HG02759 (cell line): ENCODE data around the gene CDX2.
A peak's percentile ranks its signal among the peaks of the same experiment; 100 is the strongest.

ENCODE experiments used
- ATAC-seq: cut with Tn5 transposase; IDR thresholded peaks from one replicate; pipeline ENCODE4 v1.9.1; 2021; ENCODE audit warnings: mild to moderate bottlenecking, moderate library complexity; ENCODE audit not compliant: unreplicated experiment

Gene CDX2

DNA sequence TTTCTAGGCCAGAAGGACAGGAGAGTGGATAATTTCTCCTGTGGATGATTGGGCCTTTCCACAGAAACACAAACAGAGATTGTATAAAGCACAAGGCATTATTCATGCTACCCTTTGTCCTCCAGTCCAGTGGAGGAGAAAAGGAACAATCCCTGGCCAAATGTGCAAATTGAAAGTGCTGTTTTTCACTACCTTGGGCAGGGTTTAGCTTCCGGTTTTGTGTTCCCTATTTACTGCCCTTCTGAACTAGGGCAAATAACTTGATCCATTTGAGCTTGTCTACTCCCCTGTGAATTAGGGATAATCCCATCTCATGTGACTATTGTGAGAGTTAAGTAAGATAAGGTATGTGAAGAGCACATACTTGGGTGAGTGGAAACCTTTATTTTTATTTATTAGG, 36.0 kb downstream of the CDX2 start:
- ATAC-seq = no peak

DNA sequence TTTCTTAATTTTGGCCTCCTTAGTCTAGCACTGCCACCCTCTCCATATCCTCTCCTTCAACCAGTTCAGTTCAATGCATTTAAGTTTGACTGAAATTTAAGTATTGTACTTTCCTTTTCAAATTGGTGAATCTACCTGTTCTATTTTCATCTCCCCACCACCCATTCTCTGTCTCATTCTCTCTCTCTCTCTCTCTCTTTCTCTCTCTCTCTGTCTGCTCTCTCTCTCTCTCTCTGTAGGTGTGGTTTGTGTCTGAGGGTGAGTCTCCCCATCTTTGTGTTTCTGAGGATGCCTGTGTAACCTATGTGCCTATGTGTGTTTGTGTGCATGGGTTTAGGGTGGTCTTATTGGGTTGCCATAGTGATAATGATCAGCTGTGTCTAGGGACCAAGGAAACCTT, 39.2 kb downstream of the CDX2 start:
- no peak for ATAC-seq

DNA sequence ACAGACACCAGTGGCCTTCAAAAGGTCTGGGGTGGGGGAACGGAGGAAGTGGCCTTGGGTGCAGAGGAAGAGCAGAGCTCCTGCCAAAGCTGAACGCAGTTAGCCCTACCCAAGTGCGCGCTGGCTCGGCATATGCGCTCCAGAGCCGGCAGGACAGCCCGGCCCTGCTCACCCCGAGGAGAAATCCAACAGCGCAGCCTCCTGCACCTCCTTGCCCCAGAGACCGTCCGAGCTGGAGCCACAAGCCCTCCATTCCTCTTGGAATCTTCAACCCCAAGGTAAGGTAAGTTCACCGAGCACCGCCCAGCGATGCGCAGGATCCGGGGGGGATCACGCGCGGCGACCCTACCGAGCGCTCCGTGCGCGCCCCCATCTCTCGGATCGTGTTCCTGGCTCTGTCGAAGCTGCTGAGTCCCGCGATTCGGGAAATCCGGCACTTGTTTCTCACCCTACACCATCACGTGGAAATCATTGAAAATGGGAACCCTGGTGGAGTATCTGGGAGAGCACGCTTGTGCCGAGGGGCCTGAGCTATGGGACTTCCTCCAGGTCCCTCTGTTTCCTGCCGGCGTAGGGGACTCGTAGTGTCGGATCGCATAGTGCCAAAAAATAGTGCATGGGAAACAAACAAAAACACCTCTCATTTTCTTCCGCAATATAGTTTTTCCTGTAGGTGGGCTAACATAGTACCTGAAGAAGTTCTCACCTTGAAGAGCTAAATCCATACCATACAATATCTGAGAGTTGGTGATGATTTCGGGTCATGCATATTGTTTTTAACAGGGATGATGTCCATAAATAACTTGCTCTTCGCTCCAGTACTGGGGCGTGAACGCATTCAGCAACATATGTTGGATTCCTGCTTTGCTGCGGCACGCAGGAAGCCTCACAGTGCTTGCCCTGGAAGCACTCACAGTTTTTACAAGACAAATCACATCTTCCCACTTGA, 40.0 kb downstream of the CDX2 start:
- no peak for ATAC-seq

DNA sequence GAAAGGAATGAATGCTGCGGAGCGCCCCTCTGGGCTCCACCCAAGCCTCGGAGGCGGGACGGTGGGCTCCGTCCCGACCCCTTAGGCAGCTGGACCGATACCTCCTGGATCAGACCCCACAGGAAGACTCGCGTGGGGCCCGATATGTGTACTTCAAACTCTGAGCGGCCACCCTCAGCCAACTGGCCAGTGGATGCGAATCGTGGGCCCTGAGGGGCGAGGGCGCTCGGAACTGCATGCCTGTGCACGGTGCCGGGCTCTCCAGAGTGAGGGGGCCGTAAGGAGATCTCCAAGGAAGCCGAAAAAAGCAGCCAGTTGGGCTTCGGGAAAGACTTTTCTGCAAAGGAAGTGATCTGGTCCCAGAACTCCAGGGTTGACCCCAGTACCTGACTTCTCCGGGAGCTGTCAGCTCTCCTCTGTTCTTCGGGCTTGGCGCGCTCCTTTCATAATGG, 40.7 kb downstream of the CDX2 start:
- ATAC-seq = no peak

DNA sequence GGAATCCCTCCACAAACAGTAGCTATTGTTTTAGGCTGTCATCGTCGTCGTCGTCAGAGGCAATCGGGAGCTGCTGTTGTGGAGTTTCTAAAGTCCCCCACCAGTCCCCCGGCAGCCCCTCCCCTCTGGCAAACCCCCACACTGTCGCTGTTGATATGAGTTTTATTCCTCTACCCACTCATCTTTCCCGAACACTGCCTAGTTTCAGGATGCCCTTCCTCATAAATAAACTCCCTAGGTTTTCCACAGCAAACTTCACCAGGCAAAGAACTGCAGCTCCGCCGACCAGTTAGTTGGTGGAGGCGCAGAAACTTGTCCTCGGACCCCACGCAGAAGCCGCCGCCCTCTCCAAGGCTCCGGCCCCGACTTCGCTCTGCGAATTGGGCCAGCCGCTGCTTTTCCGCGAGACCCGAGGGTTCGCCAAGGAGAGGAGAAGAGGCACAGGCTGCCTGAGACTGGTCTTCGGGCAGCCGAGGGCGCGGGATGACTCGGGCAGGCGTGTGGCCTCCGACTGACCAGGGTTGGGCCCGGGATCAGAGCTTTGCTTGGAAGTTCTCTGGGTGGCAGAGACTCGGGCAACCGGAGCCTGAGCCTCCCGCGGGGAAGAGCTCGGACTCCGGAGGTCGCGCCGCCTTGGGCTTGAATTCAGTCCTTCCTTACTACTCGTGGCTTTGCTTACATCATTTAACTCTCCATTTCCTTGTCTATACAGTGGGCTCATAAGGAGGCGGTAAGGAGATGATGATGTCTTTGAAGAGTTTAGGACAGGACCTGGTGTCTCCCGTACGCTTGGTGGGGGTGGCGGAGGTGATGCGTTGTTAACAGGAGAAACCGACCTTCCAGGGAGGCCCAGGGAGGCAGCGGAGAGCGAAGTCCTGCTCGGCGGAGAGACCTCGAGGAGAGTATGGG, 41.4 kb downstream of the CDX2 start:
- no peak for ATAC-seq

DNA sequence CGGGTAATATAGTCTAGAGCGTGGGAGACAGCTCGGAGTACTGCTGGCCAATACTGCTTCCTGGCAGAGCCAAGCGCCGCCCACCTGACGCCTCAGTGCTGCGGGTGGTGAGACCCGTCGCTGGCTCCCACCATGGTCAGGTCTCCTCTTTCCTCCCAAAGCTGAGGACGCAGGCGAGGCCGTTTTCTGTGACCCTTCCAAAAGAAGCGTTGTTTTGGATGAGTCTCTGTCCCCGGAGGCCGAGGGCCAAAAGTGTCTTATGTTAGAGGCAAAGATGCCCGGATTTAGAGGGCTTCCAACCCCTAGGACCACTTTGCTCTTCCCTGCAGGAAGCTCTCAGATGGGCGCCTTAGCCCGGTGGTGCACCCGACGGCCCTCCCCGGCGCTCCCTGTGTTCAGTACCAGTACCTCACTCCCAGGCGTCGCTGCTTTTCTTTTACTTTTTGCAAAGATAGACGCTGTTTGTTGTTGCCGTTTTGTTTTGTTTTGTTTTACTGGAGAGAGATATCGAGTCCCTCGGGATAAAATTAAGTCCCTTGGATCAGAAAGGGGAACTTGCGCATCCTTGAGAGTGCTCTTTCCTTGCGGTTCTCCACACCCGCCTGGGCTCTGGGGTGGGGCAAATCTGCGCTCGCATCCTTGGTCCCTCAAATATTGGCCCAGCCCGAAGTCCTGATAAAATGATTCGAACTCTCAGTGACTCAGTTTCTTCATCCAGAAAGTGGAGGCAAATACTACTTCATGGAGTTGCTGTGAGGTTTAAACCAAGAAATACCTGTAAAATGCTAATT, 42.3 kb downstream of the CDX2 start:
- ATAC-seq = no peak

DNA sequence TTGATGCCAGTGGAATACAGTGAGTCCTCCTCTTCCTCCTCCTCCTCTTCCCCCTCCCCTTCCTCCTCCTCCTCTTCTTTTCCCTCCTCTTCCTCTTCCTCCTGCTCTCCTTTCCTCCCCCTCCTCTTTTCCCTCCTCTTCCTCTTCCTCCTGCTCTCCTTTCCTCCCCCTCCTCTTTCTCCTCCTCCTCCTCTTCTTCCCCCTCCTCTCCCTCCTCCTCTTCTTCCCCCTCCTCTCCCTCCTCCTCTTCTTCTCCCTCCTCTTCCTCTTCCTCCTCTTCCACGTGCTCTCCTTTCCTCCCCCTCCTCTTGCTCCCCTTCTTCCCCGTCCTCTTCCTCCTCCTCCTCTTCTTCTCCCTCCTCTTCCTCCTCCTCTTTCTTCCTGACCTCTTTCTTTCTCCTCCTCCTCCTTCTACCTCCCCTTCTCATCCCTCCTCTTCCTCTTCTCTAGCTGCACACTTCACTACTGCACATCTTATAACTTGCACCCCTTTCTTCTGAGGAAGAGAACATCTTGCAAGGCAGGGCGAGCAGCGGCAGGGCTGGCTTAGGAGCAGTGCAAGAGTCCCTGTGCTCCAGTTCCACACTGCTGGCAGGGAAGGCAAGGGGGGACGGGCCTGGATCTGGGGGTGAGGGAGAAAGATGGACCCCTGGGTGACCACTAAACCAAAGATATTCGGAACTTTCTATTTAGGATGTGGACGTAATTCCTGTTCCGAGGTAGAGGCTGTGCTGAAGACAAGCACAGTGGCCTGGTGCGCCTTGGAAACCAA, 43.7 kb downstream of the CDX2 start:
- ATAC-seq = no peak

DNA sequence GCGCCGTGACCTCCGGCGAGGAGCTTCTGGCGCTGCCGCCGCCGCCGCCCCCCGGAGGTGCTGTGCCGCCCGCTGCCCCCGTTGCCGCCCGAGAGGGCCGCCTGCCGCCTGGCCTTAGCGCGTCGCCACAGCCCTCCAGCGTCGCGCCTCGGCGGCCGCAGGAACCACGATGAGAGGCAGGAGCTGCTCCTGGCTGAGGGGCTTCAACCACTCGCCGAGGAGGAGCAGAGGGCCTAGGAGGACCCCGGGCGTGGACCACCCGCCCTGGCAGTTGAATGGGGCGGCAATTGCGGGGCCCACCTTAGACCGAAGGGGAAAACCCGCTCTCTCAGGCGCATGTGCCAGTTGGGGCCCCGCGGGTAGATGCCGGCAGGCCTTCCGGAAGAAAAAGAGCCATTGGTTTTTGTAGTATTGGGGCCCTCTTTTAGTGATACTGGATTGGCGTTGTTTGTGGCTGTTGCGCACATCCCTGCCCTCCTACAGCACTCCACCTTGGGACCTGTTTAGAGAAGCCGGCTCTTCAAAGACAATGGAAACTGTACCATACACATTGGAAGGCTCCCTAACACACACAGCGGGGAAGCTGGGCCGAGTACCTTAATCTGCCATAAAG, 44.5 kb downstream of the CDX2 start:
- no peak for ATAC-seq

DNA sequence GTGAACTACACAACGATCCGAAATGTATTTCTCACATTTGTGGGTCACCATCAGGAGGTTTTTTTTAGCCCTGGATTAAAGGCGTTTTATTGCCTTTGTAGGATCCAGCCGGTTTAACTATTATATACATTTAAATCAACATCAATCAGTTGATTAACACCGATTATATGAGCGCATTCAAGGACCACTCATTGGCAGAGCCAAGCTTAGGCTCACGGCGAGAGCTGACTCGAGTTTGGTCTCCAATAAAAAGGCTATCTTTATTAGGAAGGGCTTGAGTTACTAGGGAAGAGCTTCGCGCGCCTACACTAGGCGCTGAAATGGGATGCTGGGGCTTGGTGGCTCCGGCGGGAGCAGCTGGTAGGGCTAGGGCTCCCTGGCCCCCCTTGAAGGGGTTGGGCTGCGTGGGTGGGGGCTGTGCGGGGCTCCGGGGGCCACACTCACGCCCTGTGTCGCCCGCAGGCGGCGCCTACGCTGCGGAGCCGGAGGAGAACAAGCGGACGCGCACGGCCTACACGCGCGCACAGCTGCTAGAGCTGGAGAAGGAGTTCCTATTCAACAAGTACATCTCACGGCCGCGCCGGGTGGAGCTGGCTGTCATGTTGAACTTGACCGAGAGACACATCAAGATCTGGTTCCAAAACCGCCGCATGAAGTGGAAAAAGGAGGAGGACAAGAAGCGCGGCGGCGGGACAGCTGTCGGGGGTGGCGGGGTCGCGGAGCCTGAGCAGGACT, 45.2 kb downstream of the CDX2 start:
- ATAC-seq = no peak

DNA sequence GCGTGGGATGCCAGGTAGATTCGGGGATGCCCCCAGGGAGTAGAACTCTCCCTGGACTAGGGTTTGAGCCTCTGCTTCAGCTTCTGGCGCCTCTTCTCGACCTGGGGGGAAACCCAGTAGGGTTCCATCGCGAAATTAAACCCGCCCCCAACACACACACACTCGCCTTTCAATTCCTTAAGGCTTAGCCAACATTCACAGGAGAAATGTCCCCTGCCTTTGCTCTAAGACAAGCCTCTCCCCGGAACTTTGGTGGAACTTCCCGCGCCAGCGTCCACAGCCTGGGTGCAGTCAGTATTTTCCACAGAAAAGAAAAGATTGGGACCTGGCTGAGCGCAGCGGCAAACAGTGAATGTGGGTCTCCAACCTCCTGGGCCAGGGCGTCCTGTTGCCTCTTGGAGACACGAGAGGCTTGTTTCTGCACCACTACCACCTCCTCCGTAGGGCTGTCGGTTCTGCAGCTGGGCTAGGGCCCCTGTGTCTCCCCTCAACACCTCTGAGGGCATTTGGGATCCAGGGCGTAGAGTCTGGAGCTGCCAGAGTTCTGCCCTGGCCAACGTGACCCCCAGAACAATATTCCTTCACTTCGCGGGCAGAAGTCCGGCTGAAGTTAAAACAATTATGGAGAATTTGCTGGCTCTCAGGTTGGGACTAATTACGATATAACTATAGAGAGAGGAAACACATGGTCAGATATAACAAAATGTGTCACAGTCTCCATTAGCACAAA, 46.1 kb downstream of the CDX2 start:
- ATAC-seq = no peak

DNA sequence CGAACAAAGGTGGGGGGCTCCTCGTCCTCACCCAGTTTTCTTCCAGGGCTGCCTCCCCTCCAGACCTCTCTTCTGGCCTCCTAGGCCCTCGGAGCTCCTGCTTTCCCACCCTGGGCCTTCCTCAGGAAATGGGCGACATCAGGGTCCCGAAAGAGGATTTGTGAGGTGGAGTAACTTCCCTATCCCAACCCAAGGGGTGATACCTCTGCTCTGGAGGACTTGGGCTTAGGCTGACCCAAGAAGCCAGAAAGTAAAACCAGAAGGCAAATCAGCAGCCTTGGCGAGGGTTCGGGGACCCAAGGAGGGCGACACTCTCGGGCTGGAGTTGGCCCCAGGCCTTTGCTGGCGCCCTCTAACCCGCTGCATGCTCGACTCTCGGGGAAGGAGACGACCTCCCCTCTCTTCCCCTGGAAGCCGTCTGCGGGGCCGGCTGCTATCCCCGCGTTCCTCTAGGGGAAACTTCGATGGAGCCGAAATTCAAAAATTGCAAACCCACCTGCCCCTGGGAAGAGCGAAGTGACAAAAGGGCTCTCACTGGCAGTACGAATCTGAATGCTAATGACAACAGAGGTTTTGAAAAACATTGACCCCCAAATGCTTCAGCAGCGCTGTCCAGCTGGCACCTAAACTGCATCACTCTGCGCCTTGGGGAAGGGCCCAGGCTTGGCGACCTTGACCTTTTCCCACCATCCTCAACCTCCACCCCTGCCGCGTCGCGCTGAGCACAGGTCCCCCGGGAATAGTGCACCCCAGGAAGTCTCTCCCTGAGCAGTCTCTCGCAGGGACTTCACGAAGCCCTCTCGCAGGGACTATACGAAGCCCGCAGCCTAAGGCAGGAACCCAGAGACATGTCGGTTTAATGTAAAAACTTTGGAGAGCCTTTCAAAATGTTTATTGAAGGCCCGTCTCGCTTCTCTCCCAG, 46.9 kb downstream of the CDX2 start:
- no peak for ATAC-seq

DNA sequence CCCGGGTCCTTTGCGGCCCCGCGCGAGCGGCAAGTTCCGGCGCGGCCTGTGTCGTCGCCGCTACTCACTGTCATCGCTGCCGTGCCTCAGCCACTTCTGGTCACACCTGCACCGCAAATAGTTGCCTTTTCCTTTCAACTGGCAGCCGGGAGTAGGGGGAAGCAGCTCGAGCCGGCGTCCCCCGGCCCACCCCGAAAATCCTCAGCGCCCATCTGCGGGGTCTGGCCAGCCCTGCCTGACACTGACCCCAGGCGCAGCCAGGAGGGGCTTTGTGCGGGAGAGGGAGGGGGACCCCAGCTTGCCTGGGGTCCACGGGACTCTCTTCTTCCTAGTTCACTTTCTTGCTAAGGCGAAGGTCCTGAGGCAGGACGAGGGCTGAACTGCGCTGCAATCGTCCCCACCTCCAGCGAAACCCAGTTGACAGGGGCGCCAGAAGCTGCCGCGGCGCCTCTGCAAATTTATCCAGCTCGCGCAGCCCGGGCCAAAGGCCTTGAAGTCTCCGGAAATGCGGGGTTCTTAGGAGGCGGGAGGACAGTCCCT, 47.6 kb downstream of the CDX2 start:
- no peak for ATAC-seq

DNA sequence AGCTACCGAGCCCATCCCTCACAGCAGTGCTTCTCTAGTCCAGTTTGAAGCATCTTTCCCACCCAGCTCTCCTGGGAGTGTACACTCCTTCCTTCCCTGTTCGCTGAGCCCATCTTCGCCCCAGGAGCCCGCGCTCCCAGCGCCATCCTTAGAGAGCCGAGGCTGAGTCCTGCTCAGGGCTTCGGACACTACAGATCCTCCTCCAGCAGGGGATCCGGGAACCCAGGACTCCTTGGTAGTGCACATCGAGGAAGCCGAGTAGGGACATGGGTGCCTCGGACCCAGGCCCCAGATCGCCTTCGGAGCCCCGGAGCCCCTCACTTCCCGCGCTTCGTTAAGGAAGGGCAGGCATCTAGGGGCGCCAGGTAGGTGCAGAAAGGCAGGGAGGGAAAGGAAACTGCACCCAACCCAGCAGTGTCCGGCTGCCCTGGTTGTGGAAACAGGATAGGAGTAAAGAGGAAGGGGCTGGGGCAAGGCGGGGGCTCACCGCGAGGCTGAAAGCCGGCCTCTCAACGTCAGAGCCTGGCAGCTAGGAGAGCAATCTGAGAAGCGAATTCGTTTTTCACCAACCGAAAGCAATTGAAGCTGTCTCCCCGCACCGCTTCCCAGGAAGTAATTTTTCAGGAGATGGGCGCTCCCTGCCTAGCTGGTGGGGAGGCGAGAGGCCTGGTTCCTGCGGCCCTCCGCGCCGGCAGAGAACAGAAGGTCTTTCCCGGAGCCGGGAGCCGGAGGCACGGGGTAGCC, 48.3 kb downstream of the CDX2 start:
- ATAC-seq = no peak

DNA sequence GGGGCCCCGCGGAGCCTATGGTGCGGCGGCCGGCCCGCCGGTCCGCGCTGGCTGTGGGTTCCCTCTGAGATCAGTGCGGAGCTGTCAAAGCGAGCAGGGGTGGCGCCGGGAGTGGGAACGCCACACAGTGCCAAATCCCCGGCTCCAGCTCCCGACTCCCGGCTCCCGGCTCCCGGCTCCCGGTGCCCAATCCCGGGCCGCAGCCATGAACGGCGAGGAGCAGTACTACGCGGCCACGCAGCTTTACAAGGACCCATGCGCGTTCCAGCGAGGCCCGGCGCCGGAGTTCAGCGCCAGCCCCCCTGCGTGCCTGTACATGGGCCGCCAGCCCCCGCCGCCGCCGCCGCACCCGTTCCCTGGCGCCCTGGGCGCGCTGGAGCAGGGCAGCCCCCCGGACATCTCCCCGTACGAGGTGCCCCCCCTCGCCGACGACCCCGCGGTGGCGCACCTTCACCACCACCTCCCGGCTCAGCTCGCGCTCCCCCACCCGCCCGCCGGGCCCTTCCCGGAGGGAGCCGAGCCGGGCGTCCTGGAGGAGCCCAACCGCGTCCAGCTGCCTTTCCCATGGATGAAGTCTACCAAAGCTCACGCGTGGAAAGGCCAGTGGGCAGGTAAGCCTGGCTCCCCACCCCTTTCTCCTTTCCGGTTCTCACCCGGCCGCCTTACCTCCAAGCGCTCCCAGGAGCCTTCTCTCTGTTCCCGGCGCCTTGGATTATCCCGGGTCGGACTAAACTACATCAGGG, 49.0 kb downstream of the CDX2 start, which contains the start of gene PDX1:
TSS of gene PDX1 (plus strand) at position 67 of the 743 bp plus-strand sequence. CDS start at position 206, 139 bp downstream.
- peak; percentile 64 for ATAC-seq

DNA sequence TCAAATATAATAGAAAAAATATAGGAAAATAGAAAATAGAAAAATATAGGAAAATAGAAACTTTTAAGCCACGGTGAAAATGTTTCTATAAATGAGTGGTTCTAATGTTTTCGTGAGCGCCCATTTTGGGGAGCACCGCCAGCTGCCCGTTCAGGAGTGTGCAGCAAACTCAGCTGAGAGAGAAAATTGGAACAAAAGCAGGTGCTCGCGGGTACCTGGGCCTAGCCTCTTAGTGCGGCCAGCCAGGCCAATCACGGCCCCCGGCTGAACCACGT, 49.5 kb downstream of the CDX2 start:
- ATAC-seq = no peak
